ENCODE data around the gene YDJC. TPM values are rescaled to one million over a fixed set of nuclear protein-coding genes. Genes with fewer than 3 reads are reported as not detected.

Gene YDJC
- total and polyA plus RNA-seq, 2 of the 8 experiments (the other 6 are each of a cell fraction or from before 2014, with no cell fraction given): 36.7 to 45.2 TPM

- TF ChIP-seq FOSL1 (IDR thresholded peaks at IDR 0.05; ENCODE audit: insufficient read depth, low read depth, low read length) (no peak), RBBP5 (IDR thresholded peaks at IDR 0.05; ENCODE audit: borderline replicate concordance, low read depth, low read length) (no peak), MAFK (IDR thresholded peaks at IDR 0.05; ENCODE audit: low read depth, low read length) (no peak)
Observed at GRCh38 chr22:21666786-21667185, 37.0 kb upstream of the YDJC start (continued).

Data from H1 (cell line).